K562 (cell line): ENCODE data around the gene OMA1. TPM values are rescaled to one million over a fixed set of nuclear protein-coding genes. Genes with fewer than 3 reads are reported as not detected.

Source experiments
- ATAC-seq: fragments of 200-7000 bp; cut with Tn5 transposase; 3 replicates; pipeline ENCODE4 v1.9.1; 2020; ENCODE audit warnings: moderate library complexity
- BruUV-seq: library from RNA; stranded (reverse); fragments of 400-500 nt; replicated peaks from 2 replicates; lab custom pipeline; 2021; lab: Mats Ljungman, UMichigan
- CTCF ChIA-PET: fragments of 300-600 bp; formaldehyde crosslinking; extraction: SDS; loops from one replicate; lab custom pipeline; 2021; ENCODE audit warnings: low intra/inter-chr PET ratio; lab: Yijun Ruan, JAX
- POLR2A ChIA-PET: fragments of 300-600, 350-650 bp; sonication (Branson Sonifier 250); formaldehyde crosslinking; extraction: SDS; loops from one replicate; lab custom pipeline; 2021; ENCODE audit warnings: antibody characterized with exemption, inconsistent platforms; lab: Yijun Ruan, JAX
- DNase-seq, 4 experiments: peaks; one replicate each; pipeline versions ENCODE4 v3.0.0 to v3.0.0-alpha.2; 2011 to 2018; ENCODE audit warnings: low spot score in 3 of 4, mixed read lengths in 3 of 4; ENCODE audit errors: extremely low read depth in 1 of 4
- FAIRE-seq: peaks from 2 replicates; lab custom pipeline; 2011; peaks lifted over from hg19 to GRCh38; lab: Jason Lieb, UNC
- H2AFZ ChIP-seq: 2 replicates; pipeline ENCODE4 v1.6.0; 2011; ENCODE audit warnings: low read depth, low read length, control low read depth, inconsistent platforms
- H3K27ac ChIP-seq: fragments of 200-600 bp; 3 replicates; pipeline ENCODE4 v1.8.0; 2011; ENCODE audit warnings: low read depth, mild to moderate bottlenecking, control low read depth, inconsistent platforms, low read length, moderate library complexity, mixed read lengths; ENCODE audit errors: extremely low read depth
- H3K27me3 ChIP-seq, 2 experiments: fragments of 300-600 bp in 1 of 2; 2 replicates in 1 of 2; 3 replicates in 1 of 2; pipeline versions ENCODE4 v1.6.0 to v1.8.0; 2011; ENCODE audit warnings: inconsistent platforms in 2 of 2, low read length in 2 of 2, mild to moderate bottlenecking in 1 of 2, mixed read lengths in 1 of 2, moderate library complexity in 1 of 2; ENCODE audit not compliant: control insufficient read depth in 2 of 2, insufficient read depth in 2 of 2
- H3K36me3 ChIP-seq: fragments of 300-600 bp; 3 replicates; pipeline ENCODE4 v1.8.0; 2011; ENCODE audit warnings: mild to moderate bottlenecking, low read length, inconsistent platforms; ENCODE audit not compliant: control insufficient read depth, insufficient read depth
- H3K4me1 ChIP-seq, 2 experiments: fragments of 200-600 bp in 1 of 2; replicated peaks in 1 of 2; 2 replicates in 1 of 2; 3 replicates in 1 of 2; pipeline versions ENCODE4 v1.5.1 to v1.8.0; 2011; ENCODE audit warnings: inconsistent platforms in 2 of 2, low read length in 2 of 2, mild to moderate bottlenecking in 1 of 2, mixed read lengths in 1 of 2, moderate library complexity in 1 of 2; ENCODE audit not compliant: control insufficient read depth in 2 of 2, insufficient read depth in 2 of 2
- H3K4me2 ChIP-seq: 2 replicates; pipeline ENCODE4 v1.6.1; 2011; ENCODE audit warnings: low read length, control low read depth, inconsistent platforms, mixed read lengths; ENCODE audit not compliant: insufficient read depth
- H3K4me3 ChIP-seq: fragments of 200-600 bp; sonication (generic), shearing (Covaris generic); 2 replicates; pipeline ENCODE4 v1.5.1; 2016; ENCODE audit warnings: control low read depth, inconsistent platforms
- H3K79me2 ChIP-seq: fragments of 200-600 bp; 3 replicates; pipeline ENCODE4 v1.8.0; 2011; ENCODE audit warnings: low read length, inconsistent platforms; ENCODE audit not compliant: control insufficient read depth, insufficient read depth
- H3K9ac ChIP-seq, 2 experiments: 2 replicates each; pipeline versions ENCODE4 v1.6.0 to v1.6.1; 2011; ENCODE audit warnings: low read depth in 2 of 2, low read length in 2 of 2, control low read depth in 1 of 2, inconsistent platforms in 1 of 2, mild to moderate bottlenecking in 1 of 2, mixed read lengths in 1 of 2; ENCODE audit not compliant: insufficient read depth in 1 of 2
- H3K9me1 ChIP-seq: one replicate; pipeline ENCODE4 v1.6.0; 2011; ENCODE audit warnings: inconsistent platforms, mild to moderate bottlenecking, low read length, moderate library complexity; ENCODE audit not compliant: control insufficient read depth, insufficient read depth
- H3K9me3 ChIP-seq: replicated peaks from 2 replicates; pipeline ENCODE4 v1.5.1; 2011; ENCODE audit warnings: low read depth, low read length, inconsistent platforms; ENCODE audit not compliant: control insufficient read depth, insufficient read depth
- H4K20me1 ChIP-seq: replicated peaks from 2 replicates; pipeline ENCODE4 v1.6.1; 2011; ENCODE audit warnings: low read length, inconsistent platforms, mixed read lengths; ENCODE audit not compliant: control insufficient read depth, insufficient read depth
- CCAR2 ChIP-seq: fragments of 200-400 bp; formaldehyde crosslinking; IDR thresholded peaks from 2 replicates; pipeline ENCODE4 v1.6.1; 2017; ENCODE audit warnings: mild to moderate bottlenecking, low read depth, low read length
- CXXC5 ChIP-seq: fragments of 250-450 bp; sonication (Bioruptor Pico); IDR thresholded peaks from 2 replicates; pipeline ENCODE4 v1.8.0; 2022; ENCODE audit warnings: inconsistent platforms, mild to moderate bottlenecking, moderate library complexity
- PRDM10 ChIP-seq: fragments of 450-650 bp; IDR thresholded peaks from 2 replicates; pipeline ENCODE4 v1.6.1; 2018; ENCODE audit not compliant: partially characterized antibody
- RBM17 ChIP-seq: fragments of 200-400 bp; formaldehyde crosslinking; IDR thresholded peaks from 2 replicates; pipeline ENCODE4 v1.6.1; 2017; ENCODE audit warnings: low read depth, mild to moderate bottlenecking, low read length, borderline replicate concordance
- SLC30A9 ChIP-seq: fragments of 250-450 bp; sonication (Bioruptor Pico); IDR thresholded peaks from 2 replicates; pipeline ENCODE4 v1.8.0; 2022; ENCODE audit warnings: mild to moderate bottlenecking, moderate library complexity
- ZBTB40 ChIP-seq, 2 experiments: fragments of 450-650 bp in 1 of 2; sonication (generic) in 1 of 2; formaldehyde crosslinking in 1 of 2; IDR thresholded peaks; 2 replicates each; pipeline versions ENCODE4 v1.7.1 to v1.9.0; 2016 to 2022; ENCODE audit warnings: inconsistent platforms in 1 of 2, mild to moderate bottlenecking in 1 of 2, missing genetic modification reagents in 1 of 2
- ZBTB8A ChIP-seq: fragments of 450-650 bp; IDR thresholded peaks from 2 replicates; pipeline ENCODE4 v1.6.1; 2018; ENCODE audit warnings: mild to moderate bottlenecking, moderate library complexity; ENCODE audit not compliant: partially characterized antibody
- ZNF197 ChIP-seq: fragments of 200-800 bp; sonication (Bioruptor generic); IDR thresholded peaks from 2 replicates; pipeline ENCODE4 v1.6.1; 2016; ENCODE audit warnings: low read depth, missing genetic modification characterization, missing compliant biosample characterization
- ZNF253 ChIP-seq: fragments of 250-450 bp; sonication (Bioruptor Pico); conservative IDR thresholded peaks from 2 replicates; pipeline ENCODE4 v1.6.1; 2021; ENCODE audit warnings: mild to moderate bottlenecking
- WGBS: fragments of 100-300 bp; shearing (Covaris generic); methylation state at CpG from one replicate; pipeline ENCODE4 v1.1.6; 2016; ENCODE audit warnings: low coverage, mixed read lengths; ENCODE audit not compliant: insufficient coverage; ENCODE audit errors: missing lambda C conversion rate; 5-methylcytosine and 5-hydroxymethylcytosine counted together
- in situ Hi-C: fragments of 300-500 bp; cut with MboI; formaldehyde crosslinking; loops from 4 replicates; pipeline ENCODE4 v1.15.0; 2018; ENCODE audit warnings: inconsistent platforms, mixed read lengths
- intact Hi-C: fragments of 100-400 bp; cut with micrococcal nuclease; formaldehyde crosslinking; loops from 2 replicates; pipeline ENCODE4 v1.14.2; 2022
- polyA plus RNA-seq, 8 experiments: library from polyadenylated mRNA; depleted of rRNA in 4 of 8; stranded (reverse) in 5 of 8; unstranded in 3 of 8; fragments of >200 nt; fragmentation: Nextera tagmentation in 2 of 8; fragmentation: Illumina TruSeq in 1 of 8; extraction: Ambion mirVana in 2 of 8; extraction: Trizol in 1 of 8; gene quantifications; 2 replicates each; pipeline versions ENCODE4 v1.2.1 to v1.2.3, GENCODE V29; 2011 to 2014; ENCODE audit warnings: inconsistent platforms in 1 of 8, missing spikeins in 1 of 8
- total RNA-seq, 7 experiments: library from RNA; depleted of rRNA in 6 of 7; stranded (reverse); fragments of >200 nt in 6 of 7; fragmentation: Illumina TruSeq in 2 of 7; extraction: Trizol in 2 of 7; gene quantifications; 2 replicates each; pipeline versions ENCODE4 v1.2.1 to v1.2.3, GENCODE V29; 2011 to 2021; ENCODE audit warnings: low replicate concordance in 1 of 7

The OMA1 gene
- total and polyA plus RNA-seq, 9 of the 15 experiments (the other 6 are each of a cell fraction or from before 2014, with no cell fraction given) = 16.6 to 51.5 (median 33.5) TPM

- H3K79me2 ChIP-seq = no peaks in the 10 kb centered on the region
- in situ Hi-C loops = no loop called here
- H3K4me3 ChIP-seq = no peak overlapping the region
- CTCF ChIA-PET = no interaction called here
- H3K36me3 ChIP-seq = no peaks in the 10 kb centered on the region
- FAIRE-seq (no peak), ATAC-seq (no peak), DNase-seq (no peak)
- no peaks in the 10 kb centered on the region for H3K9me3 ChIP-seq
- H3K9ac ChIP-seq = no peak overlapping the region
- intact Hi-C loops = no loop called here
- BruUV-seq = no TSS peak
- H3K4me1 ChIP-seq = no peaks in the 10 kb centered on the region
- POLR2A ChIA-PET = interaction anchor here (0.7 kb wide), 1 partner anchor 12 kb away, joined by 3 read pairs; no protein-coding TSS in a partner anchor
- no peaks in the 10 kb centered on the region for H3K9me1 ChIP-seq
- peaks cover 2 to 27% of the 10 kb centered on the region in 2 experiments; a peak in 2 of 5 replicates for H3K27me3 ChIP-seq
- 2% methylated on average over 5 of the region's 6 CpGs for WGBS
- H3K27ac ChIP-seq = no peak overlapping the region
- H2AFZ ChIP-seq = no peak overlapping the region
- H3K4me2 ChIP-seq = no peak overlapping the region
- 0 out of 2 replicates have a peak, but pooled peaks cover 5% of the 10 kb centered on the region for H4K20me1 ChIP-seq
- no peak for TF ChIP-seq RBM17
- no peak for TF ChIP-seq ZNF197 (CRISPR knock-in tag)
- no peak for TF ChIP-seq ZBTB40 (IDR thresholded peaks at IDR 0.05)
- no peak for TF ChIP-seq ZBTB40 (CRISPR knock-in tag; IDR thresholded peaks at IDR 0.05)
- TF ChIP-seq SLC30A9 = no peak
- no peak for TF ChIP-seq CCAR2
- no peak for TF ChIP-seq PRDM10
- TF ChIP-seq ZNF253 = no peak
- no peak for TF ChIP-seq ZBTB8A
- no peak for TF ChIP-seq CXXC5 (CRISPR knock-in tag)
Measured at GRCh38 chr1:58465176-58465575, 81.3 kb downstream of the OMA1 start.
